Activated CD4-positive, alpha-beta T cell treated with anti-CD3 and anti-CD28 coated beads for 24 hours (primary cell): ENCODE data around the gene KCNJ1.

Experiments
- DNase-seq, 2 donors: peaks; one replicate each; pipeline ENCODE4 v3.0.0-alpha.2; 2020; ENCODE audit warnings: low read depth in 2 of 2

KCNJ1 gene

GRCh38 chr11:128882451-128882850 is 15.4 kb upstream of the KCNJ1 start:
- DNase-seq: no peak

- no peak for DNase-seq
Observed at GRCh38 chr11:128881221-128881620, 14.1 kb upstream of the KCNJ1 start.

GRCh38 chr11:128879817-128880216 is 12.7 kb upstream of the KCNJ1 start:
- no peak for DNase-seq

- DNase-seq: no peak
Observed at GRCh38 chr11:128878455-128878854, 11.4 kb upstream of the KCNJ1 start.

GRCh38 chr11:128877726-128878125 is 10.6 kb upstream of the KCNJ1 start:
- DNase-seq: no peak

GRCh38 chr11:128876133-128876650 is 9.1 kb upstream of the KCNJ1 start:
- no peak for DNase-seq

- DNase-seq: no peak
Observed at GRCh38 chr11:128874427-128874826, 7.3 kb upstream of the KCNJ1 start.

- DNase-seq: no peak
Observed at GRCh38 chr11:128872594-128872993, 5.5 kb upstream of the KCNJ1 start.

- no peak for DNase-seq
Observed at GRCh38 chr11:128872094-128872493, 5.0 kb upstream of the KCNJ1 start.

GRCh38 chr11:128871168-128871610 is 4.1 kb upstream of the KCNJ1 start:
- no peak for DNase-seq

GRCh38 chr11:128868841-128869671 is 2.0 kb upstream of the KCNJ1 start:
- DNase-seq: no peak

- no peak for DNase-seq
Observed at GRCh38 chr11:128865490-128865889, 1.6 kb downstream of the KCNJ1 start.

- DNase-seq: no peak
Observed at GRCh38 chr11:128862908-128863660, 4.0 kb downstream of the KCNJ1 start.

- DNase-seq: no peak
Observed at GRCh38 chr11:128862406-128862805, 4.7 kb downstream of the KCNJ1 start.

GRCh38 chr11:128860571-128861361 is 6.3 kb downstream of the KCNJ1 start:
- no peak for DNase-seq

- peak; percentile 51 to 69 for DNase-seq
Observed at GRCh38 chr11:128859563-128860441, 7.3 kb downstream of the KCNJ1 start.

GRCh38 chr11:128857341-128857740 is 9.8 kb downstream of the KCNJ1 start:
- no peak for DNase-seq

GRCh38 chr11:128856241-128856640 is 10.9 kb downstream of the KCNJ1 start:
- no peak for DNase-seq

GRCh38 chr11:128854841-128855240 is 12.3 kb downstream of the KCNJ1 start:
- no peak for DNase-seq

GRCh38 chr11:128853559-128853958 is 13.5 kb downstream of the KCNJ1 start:
- no peak for DNase-seq
